OCI-LY1 (cell line): ENCODE data around the gene SMIM32.

ENCODE experiments used
- H2AFZ ChIP-seq: fragments of 200-600 bp; sonication (generic), shearing (Covaris generic); 2 replicates; pipeline ENCODE4 v1.6.0; 2014; ENCODE audit warnings: antibody characterized with exemption, mild to moderate bottlenecking, low read length
- H3F3A ChIP-seq: fragments of 200-600 bp; sonication (generic), shearing (Covaris generic); 2 replicates; pipeline ENCODE4 v1.6.0; 2014; ENCODE audit warnings: mild to moderate bottlenecking, antibody characterized with exemption, low read length, moderate library complexity; ENCODE audit not compliant: insufficient read depth
- H3K27ac ChIP-seq: fragments of 200-600 bp; sonication (generic); 2 replicates; pipeline ENCODE4 v1.5.1; 2014; ENCODE audit warnings: low read length, mixed run types, mild to moderate bottlenecking, low read depth; ENCODE audit not compliant: poor library complexity, severe bottlenecking
- H3K27me3 ChIP-seq: fragments of 200-600 bp; sonication (generic); 2 replicates; pipeline ENCODE4 v1.6.0; 2014; ENCODE audit warnings: antibody characterized with exemption, mild to moderate bottlenecking, low read length, moderate library complexity; ENCODE audit not compliant: insufficient read depth
- H3K36me3 ChIP-seq: fragments of 200-600 bp; sonication (generic); 2 replicates; pipeline ENCODE4 v1.6.1; 2014; ENCODE audit warnings: mild to moderate bottlenecking, antibody characterized with exemption, low read length, moderate library complexity, mixed read lengths; ENCODE audit not compliant: insufficient read depth
- H3K4me1 ChIP-seq: fragments of 200-600 bp; sonication (generic); 2 replicates; pipeline ENCODE4 v1.5.1; 2014; ENCODE audit warnings: mild to moderate bottlenecking, low read length, moderate library complexity; ENCODE audit not compliant: insufficient read depth, severe bottlenecking
- H3K4me2 ChIP-seq: fragments of 200-600 bp; sonication (generic), shearing (Covaris generic); 2 replicates; pipeline ENCODE4 v1.6.1; 2014; ENCODE audit warnings: low read length
- H3K4me3 ChIP-seq: fragments of 200-600 bp; sonication (generic); 2 replicates; pipeline ENCODE4 v1.5.1; 2014; ENCODE audit warnings: low read length, low read depth, mild to moderate bottlenecking, mixed read lengths; ENCODE audit not compliant: poor library complexity, severe bottlenecking
- H3K79me2 ChIP-seq: fragments of 200-600 bp; shearing (Covaris generic); 2 replicates; pipeline ENCODE4 v1.6.1; 2016; ENCODE audit warnings: mixed run types, low read length, mixed read lengths; ENCODE audit not compliant: insufficient read depth
- H3K9ac ChIP-seq: fragments of 200-600 bp; sonication (generic), shearing (Covaris generic); 2 replicates; pipeline ENCODE4 v1.6.1; 2014; ENCODE audit warnings: mild to moderate bottlenecking, low read length, mixed read lengths
- H3K9me2 ChIP-seq: fragments of 200-600 bp; sonication (generic), shearing (Covaris generic); 2 replicates; pipeline ENCODE4 v1.6.1; 2014; ENCODE audit warnings: low read depth, mild to moderate bottlenecking, low read length, mixed read lengths
- H3K9me3 ChIP-seq: fragments of 200-600 bp; shearing (Covaris generic); 2 replicates; pipeline ENCODE4 v1.6.1; 2014; ENCODE audit warnings: low read length, mixed read lengths
- H4K20me1 ChIP-seq: fragments of 200-600 bp; sonication (generic), shearing (Covaris generic); 2 replicates; pipeline ENCODE4 v1.6.0; 2016; ENCODE audit warnings: mild to moderate bottlenecking, low read length; ENCODE audit not compliant: insufficient read depth
- CTCF ChIP-seq: fragments of 200-600 bp; sonication (generic), shearing (Covaris generic); IDR thresholded peaks from 2 replicates; pipeline ENCODE4 v1.5.1; 2017; ENCODE audit warnings: mild to moderate bottlenecking, antibody characterized with exemption, low read length, moderate library complexity, mixed read lengths
- EZH2 ChIP-seq: fragments of 200-600 bp; sonication (generic), shearing (Covaris generic); IDR thresholded peaks from 2 replicates; pipeline ENCODE4 v1.8.0; 2017; ENCODE audit warnings: borderline replicate concordance, mixed run types, mild to moderate bottlenecking, antibody characterized with exemption, low read length, moderate library complexity, mixed read lengths

SMIM32 gene

GRCh38 chr5:136213919-136214493 lies 21.0 kb upstream of the SMIM32 start:
- H3K4me3 ChIP-seq: no peak overlapping the region
- H3K36me3 ChIP-seq: no peaks in the 10 kb centered on the region
- H3F3A ChIP-seq: no peaks in the 10 kb centered on the region
- H3K79me2 ChIP-seq: no peaks in the 10 kb centered on the region
- H3K9ac ChIP-seq: no peak overlapping the region
- H3K9me2 ChIP-seq: no peaks in the 10 kb centered on the region
- TF ChIP-seq CTCF (no peak), EZH2 (no peak)
- H3K27me3 ChIP-seq: no peaks in the 10 kb centered on the region
- H2AFZ ChIP-seq: no peak overlapping the region
- no peak overlapping the region for H3K27ac ChIP-seq
- H3K9me3 ChIP-seq: no peaks in the 10 kb centered on the region
- H3K4me2 ChIP-seq: no peak overlapping the region
- no peaks in the 10 kb centered on the region for H3K4me1 ChIP-seq
- H4K20me1 ChIP-seq: no peaks in the 10 kb centered on the region

GRCh38 chr5:136212252-136212721 lies 19.3 kb upstream of the SMIM32 start:
- Histone ChIP-seq H3K9me3 (no peaks in the 10 kb centered on the region), H3F3A (no peaks in the 10 kb centered on the region), H3K4me1 (no peaks in the 10 kb centered on the region), H2AFZ (no peak overlapping the region), H3K9ac (no peak overlapping the region), H3K4me2 (no peak overlapping the region), H3K79me2 (no peaks in the 10 kb centered on the region), H3K27ac (no peak overlapping the region), H3K36me3 (no peaks in the 10 kb centered on the region), H3K9me2 (no peaks in the 10 kb centered on the region), H4K20me1 (no peaks in the 10 kb centered on the region), H3K27me3 (no peaks in the 10 kb centered on the region), H3K4me3 (no peak overlapping the region)
- peak; percentile 97 for TF ChIP-seq CTCF
- TF ChIP-seq EZH2: no peak

- Histone ChIP-seq H3K79me2 (no peaks in the 10 kb centered on the region), H3F3A (no peaks in the 10 kb centered on the region), H3K9me3 (no peaks in the 10 kb centered on the region), H3K4me2 (no peak overlapping the region), H3K9me2 (no peaks in the 10 kb centered on the region), H3K27ac (no peak overlapping the region), H3K4me3 (no peak overlapping the region), H3K9ac (no peak overlapping the region), H3K4me1 (no peaks in the 10 kb centered on the region), H2AFZ (no peak overlapping the region), H4K20me1 (no peaks in the 10 kb centered on the region), H3K36me3 (no peaks in the 10 kb centered on the region), H3K27me3 (no peaks in the 10 kb centered on the region)
- TF ChIP-seq CTCF: no peak
- TF ChIP-seq EZH2: no peak
These were observed 18.5 kb upstream of the SMIM32 start for GRCh38 chr5:136211282-136212040.
